Erythroblast (primary cell): ENCODE measurements around the gene GPD2.

ENCODE experiments used
- DNase-seq, 2 experiments: peaks; one replicate each; lab custom pipeline; 2025; lab: John Stamatoyannopoulos, UW
- GATA1 ChIP-seq: IDR thresholded peaks from 2 replicates; pipeline ENCODE4 v1.6.1; 2011; ENCODE audit warnings: low read depth, mild to moderate bottlenecking, control low read depth, low read length, moderate library complexity
- POLR2A ChIP-seq: IDR thresholded peaks from 2 replicates; pipeline ENCODE4 v1.6.1; 2011; ENCODE audit warnings: mild to moderate bottlenecking, low read length

The GPD2 gene

GRCh38 chr2:156455361-156455975 is 19.3 kb downstream of the GPD2 start:
- no peak for TF ChIP-seq GATA1
- TF ChIP-seq POLR2A: no peak
- DNase-seq: peak in 1 of 2 experiments; percentile 6

- no peak for DNase-seq
- TF ChIP-seq GATA1: no peak
Measured at GRCh38 chr2:156456616-156457015, 20.4 kb downstream of the GPD2 start.

GRCh38 chr2:156457523-156458517 is 21.6 kb downstream of the GPD2 start:
- TF ChIP-seq POLR2A: no peak
- no peak for TF ChIP-seq GATA1
- DNase-seq: no peak

- TF ChIP-seq GATA1 (no peak), POLR2A (no peak)
- peak; percentile 53 to 60 for DNase-seq
Measured at GRCh38 chr2:156459720-156460119, 23.5 kb downstream of the GPD2 start.

GRCh38 chr2:156464106-156464505 is 27.9 kb downstream of the GPD2 start:
- no peak for DNase-seq
- TF ChIP-seq POLR2A (no peak), GATA1 (no peak)

GRCh38 chr2:156465573-156465972 is 29.4 kb downstream of the GPD2 start:
- no peak for TF ChIP-seq POLR2A
- no peak for TF ChIP-seq GATA1
- DNase-seq: peak; percentile 14 to 24

GRCh38 chr2:156466739-156467405 is 30.7 kb downstream of the GPD2 start:
- DNase-seq: peak in 1 of 2 experiments; percentile 4
- no peak for TF ChIP-seq POLR2A
- TF ChIP-seq GATA1: no peak

GRCh38 chr2:156470975-156471583 is 34.9 kb downstream of the GPD2 start:
- TF ChIP-seq GATA1 (no peak), POLR2A (no peak)

GRCh38 chr2:156471762-156472161 is 35.6 kb downstream of the GPD2 start:
- TF ChIP-seq POLR2A (no peak), GATA1 (no peak)
- DNase-seq: no peak

More at GRCh38 chr2:156470975-156471583, 34.9 kb downstream of the GPD2 start:
- peak; percentile 23 to 27 for DNase-seq

GRCh38 chr2:156472686-156473085 is 36.5 kb downstream of the GPD2 start:
- DNase-seq: peak; percentile 5 to 7
- no peak for TF ChIP-seq POLR2A
- TF ChIP-seq GATA1: no peak

GRCh38 chr2:156473445-156473844 is 37.3 kb downstream of the GPD2 start:
- DNase-seq: peak; percentile 40 to 87
- TF ChIP-seq POLR2A: no peak

- TF ChIP-seq GATA1 (no peak), POLR2A (no peak)
Measured at GRCh38 chr2:156474401-156474800, 38.2 kb downstream of the GPD2 start.

GRCh38 chr2:156476021-156476849 is 40.1 kb downstream of the GPD2 start:
- no peak for TF ChIP-seq GATA1
- no peak for TF ChIP-seq POLR2A
- DNase-seq: no peak

More at GRCh38 chr2:156474401-156474800, 38.2 kb downstream of the GPD2 start:
- DNase-seq: no peak
